NCI-H2196 (cell line): ENCODE data around the gene SLC38A2.
"Not testable (repeated sequence)": the region's sequence is repeated elsewhere in the genome, so short reads cannot be mapped to it uniquely, and the experiment has no call there.

Experiments used
- DNase-seq: peaks from one replicate; lab custom pipeline; 2025; ENCODE audit not compliant: unreplicated experiment; lab: John Stamatoyannopoulos, UW

SLC38A2 gene

DNA sequence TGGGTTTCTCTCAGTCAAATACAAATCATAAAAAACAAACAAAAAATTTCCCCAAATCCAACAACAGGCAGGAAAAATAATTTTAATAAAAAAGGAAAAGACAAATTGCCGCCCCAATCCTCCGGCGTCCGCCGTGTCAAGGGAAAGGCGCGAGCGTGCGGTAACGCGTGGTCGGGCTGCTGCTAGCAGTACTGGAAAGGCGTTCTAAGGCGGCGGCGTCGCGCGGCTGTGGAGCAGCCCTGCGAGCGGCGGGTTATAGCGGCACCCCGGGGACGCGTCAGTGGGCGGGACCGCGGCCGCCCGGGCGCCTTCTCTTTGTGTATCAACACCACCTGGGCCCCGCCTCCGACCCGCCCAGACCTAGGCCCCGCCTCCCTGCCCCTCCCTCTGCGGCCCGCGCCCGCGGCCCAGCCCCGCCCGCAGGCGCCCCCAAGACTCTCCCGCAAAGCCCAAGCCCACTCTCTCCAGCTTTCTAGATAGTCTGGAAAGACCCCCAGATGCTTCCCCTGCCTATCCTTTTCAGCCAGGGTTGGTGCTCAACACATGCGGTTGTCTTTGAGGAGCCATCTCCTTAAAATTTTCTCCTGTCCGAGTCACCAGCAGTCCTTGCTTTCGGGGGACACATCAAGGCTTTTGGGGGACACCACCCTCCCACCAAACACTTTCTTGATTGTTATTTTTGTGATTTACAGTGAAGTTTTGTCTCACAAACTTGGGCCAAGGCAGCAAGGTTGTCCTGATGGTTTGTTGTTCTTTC is at the start of gene SLC38A2:
Gene SLC38A2 (minus strand): TSS at position 230 of the 757 bp plus-strand sequence. CDS start 1,480 bp downstream, outside the sequence.
- DNase-seq = peak; percentile 92

DNA sequence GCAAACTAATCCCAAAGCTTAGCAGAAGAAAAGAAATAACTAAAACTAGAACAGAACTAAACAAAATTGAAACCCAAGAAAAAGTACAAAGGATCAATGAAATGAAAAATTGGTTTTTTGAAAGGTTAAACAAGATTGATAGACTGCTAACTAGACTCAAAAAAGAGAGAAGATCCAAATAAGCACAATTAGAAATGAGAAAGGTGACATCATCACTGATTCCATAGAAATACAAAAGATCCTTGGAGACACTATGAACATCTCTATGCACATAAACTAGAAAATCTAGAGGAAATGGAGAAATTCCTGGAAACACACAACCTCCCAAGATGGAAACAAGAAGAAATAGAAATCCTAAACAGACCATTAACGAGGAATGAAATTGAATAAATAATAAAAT is 47.1 kb upstream of the SLC38A2 start:
- DNase-seq = no peak

DNA sequence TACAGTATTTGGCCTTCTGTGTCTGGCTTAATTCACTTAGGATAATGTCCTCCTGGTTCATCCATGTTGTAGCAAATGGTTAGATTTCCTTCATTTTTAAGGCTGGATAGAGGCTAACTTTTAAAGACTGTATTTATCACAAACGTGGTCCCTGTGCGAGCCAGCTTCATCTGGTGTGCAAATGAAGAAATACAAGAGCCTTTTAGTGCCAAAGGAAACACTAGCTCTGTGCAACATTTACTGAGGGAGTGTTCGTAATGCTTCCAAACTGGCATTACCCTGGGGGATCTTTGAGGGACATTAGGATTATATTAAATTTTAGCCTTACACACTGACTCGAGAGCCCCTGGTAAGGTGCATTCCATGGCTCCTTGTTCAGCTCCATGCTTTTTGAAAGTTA is 43.0 kb upstream of the SLC38A2 start:
- DNase-seq = no peak

DNA sequence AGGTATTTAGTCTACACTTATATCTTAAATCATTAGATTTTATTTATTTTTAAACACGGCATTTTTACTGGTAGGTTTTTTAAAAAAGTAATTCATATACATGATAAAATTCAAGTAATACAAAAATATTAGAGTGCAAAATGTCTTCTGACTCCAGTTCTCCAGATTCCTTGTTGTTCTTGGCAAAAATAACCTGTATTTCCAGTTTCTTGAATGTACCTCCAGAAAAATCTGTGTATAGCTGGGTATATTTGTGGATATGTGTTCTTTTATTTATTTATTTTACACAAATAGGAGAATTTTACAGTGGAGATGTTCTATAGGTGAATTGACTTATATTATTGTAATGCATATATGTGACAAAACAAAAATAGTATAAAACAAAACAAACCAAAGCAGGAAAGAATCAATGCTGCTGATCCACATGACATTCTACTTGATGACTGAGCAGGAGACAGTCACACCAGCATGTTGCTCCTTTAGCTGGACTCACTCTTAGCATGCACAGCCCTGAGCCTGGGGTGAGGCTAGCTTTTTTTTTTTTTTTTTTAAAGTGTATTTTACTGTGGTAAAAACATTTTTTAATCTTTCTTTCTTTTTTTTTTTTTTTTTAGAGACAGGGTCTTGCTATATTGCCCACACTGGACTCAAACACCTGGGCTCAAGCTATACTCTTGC is 42.2 kb upstream of the SLC38A2 start:
- no peak for DNase-seq

DNA sequence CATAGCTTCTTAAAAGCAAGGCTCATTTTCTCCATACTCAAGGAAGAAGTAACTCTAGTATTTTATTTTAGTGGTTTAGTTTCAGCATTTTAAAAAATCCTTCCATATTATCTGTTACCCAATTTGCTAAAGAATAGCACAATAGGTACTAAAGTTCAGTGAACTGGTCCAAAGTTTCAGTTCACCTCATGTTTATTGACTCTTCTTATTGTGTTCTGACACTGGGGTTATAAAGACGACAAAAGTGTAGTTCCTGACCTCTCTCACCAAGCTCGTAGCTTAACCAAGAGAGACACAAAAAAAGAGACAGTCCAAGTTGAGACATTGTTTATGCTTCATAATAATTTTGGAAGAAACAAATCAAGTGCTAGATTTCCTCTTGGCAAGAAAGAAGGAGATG is 40.8 kb upstream of the SLC38A2 start:
- DNase-seq = no peak

DNA sequence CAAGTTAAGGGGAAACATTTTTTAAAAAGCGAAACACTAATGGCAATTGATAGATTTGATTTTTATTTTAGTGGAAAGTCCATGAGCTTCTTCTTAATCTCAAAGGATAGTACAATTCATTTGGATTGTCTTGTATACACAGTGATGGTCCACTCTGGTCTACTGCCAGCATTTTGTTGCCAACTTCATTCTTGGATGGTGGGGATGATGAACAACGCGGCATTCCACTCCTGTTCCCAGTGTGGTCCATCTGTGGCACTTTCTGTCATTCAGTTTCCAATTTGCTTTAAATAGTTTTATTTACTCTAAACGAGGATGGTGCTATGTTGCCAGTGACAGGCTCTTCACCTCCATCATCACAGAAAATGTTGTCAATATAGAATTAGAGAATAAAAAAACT is 40.3 kb upstream of the SLC38A2 start:
- DNase-seq = no peak

DNA sequence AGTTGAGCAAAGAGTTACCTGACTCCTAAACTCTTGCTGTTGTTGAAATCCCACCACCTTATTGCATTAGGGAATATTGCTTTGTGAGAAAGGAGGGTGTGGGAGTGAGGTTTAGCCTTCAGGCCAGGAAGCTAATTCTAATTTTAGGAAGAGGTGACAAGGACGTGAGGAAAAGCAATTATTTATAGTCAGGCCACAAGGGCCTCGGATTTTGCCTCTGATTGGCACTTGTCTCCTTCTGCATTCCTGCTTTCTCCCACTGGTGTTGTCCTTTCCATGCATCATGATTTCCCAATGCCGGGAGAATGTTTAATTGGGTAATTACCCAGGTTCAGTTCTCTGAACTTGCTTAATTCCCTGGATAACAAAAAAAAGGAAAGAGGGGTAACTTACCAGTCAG is 37.9 kb upstream of the SLC38A2 start:
- no peak for DNase-seq

DNA sequence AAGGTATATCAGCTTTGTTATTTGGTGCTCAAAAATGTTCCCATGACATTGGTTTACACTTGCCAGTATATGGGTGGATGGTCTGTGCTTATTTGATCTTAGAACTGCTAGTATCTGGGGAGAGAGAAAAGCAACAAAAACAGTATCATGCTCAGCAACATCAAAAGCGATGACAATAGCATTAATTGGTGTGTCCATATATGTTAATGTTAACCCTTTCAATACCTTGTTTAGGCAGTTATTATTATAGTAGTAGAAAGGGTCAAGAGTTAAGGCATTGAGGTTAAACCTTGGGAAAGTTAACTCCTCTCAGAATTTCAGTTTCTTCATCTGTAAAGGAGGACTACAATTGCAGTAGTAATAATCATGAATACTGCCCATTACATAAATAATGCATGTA is 37.4 kb upstream of the SLC38A2 start:
- no peak for DNase-seq

DNA sequence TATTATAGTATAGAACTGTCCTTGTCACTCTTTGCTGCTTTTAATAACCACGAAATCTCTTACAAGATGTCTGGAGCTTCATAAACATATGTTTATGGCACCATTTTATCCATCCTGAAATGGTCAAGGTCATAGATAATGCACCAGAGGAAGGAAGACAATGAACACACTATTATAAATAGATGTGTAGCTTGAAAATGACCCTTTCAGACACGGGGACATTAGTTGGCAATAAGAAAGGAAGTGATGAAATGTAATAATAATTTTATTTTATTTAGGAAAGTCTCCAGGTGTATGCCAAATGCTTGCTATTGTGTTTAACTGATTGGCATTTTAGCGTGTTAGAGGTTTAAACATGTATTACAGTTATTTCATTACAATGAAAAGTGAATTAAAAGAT is 36.8 kb upstream of the SLC38A2 start:
- no peak for DNase-seq

DNA sequence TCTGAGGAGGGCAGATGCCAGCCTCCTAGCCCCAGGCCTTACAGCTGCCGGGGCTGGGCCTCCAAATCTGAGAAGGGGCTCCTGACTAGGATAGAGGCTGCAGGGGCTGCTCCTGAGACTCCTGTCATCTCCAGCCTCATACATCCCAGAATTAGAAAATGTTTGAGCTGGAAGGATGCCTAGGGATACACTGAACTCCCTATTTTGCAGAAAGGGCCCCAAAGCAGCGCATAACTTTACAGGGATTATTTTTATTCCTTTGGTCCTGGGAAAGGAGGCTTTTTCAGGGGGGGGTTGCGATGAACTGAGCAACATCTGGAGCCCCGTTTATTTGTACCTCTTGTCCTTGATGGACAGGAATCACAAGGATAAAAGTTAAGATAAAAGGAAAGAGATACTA is 35.9 kb upstream of the SLC38A2 start:
- DNase-seq = no peak

DNA sequence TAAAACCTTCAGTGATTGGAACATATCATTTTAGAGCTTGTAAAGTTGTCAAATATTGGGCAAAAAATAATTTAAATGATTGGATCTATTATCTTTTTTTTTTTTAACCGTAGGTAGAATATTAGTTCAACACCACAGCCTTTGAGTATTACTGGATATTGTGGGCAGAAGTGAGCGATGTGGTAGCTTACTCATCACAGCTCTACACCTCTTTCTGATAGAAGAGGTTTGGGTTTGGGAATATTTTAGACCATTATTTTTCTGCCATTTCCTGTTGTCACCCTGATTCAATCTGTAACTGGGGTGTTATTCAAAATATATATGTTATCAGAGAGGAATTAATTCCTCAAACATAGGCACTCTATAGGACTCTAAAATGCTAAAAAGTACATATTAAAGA is 34.8 kb upstream of the SLC38A2 start:
- no peak for DNase-seq

DNA sequence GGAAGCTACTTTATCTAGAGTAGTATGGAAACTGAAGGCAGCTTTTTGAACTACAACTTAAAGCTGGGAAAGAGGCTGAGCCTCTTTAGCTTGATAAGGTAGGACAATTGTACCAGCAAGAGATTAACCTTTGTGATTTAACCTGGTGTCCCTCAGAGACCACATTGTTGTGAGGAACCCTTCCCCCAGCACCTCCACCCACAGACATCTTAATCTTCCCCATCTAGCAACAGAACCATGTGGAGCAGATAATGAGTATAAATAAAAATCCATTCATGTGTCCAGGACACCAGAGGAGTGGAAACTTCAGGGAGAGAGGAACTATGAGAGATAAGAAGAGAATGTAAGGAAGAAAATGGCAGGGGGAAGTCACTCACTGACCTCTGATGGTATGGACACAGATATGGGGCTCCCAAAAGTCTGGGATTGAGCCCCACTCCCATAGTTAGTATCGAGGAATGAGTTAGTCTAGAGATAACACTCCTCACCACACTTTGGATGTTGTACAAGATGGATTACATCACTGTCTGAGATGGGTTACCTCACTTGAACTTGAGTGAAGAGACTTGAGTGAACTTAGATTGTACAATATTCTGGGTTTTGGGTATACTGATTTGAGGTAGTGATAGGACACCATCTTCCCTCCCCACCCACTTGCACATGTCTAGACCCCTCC is 33.9 kb upstream of the SLC38A2 start:
- DNase-seq = no peak

DNA sequence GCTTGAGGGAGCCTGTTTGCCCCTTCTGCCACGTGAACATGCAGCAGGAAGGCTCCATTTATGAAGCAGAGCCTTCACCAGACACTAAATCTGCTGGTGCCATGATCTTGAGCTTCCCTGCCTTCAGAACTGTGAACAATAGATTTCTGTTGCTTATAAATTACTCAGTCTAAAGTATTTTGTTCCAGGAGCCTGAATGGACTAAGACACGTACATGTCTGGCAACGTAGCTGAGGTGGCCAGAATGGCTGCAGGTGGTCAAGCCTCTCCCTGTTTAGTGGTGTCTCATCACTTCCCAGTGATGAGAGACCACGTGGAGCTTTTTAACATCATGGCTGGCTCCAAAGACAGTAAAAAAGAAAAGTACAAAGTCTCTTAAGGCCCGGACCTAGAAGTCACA is 32.2 kb upstream of the SLC38A2 start:
- no peak for DNase-seq

DNA sequence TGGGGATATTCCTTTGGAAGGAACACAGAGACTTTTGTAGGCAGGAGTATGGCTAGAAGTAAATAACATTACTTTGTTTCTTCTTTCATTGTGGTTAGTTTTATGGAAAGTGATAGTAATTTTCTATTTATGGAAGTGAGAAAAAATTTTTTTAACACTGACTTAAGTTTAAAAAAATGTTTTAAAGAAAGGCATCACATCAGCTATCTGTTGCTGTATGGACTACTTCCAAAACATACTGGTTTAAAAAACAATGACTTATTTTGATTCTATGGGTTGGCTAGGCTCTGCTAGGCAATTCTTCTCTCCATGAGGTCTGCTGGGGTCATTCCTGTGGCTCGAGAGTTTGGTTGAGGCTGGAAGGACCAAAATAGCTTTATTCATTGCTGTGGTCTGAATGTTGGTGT is 31.7 kb upstream of the SLC38A2 start:
- DNase-seq = no peak

DNA sequence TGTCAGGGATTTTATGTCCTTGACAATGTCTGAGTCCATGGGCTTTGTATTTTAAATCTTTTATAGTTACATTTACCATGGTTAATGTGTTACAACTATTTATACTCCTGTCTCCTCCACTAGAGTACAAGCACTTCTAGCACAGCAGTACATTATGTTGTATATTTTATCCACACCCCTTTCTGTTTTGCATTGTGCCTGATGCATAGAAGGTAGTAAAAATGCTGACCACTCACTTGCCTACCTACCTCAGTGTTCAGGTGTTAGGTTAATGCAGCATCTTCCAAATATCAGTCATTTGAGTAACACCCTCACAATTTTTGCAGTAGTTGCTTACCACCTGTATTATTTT is 31.1 kb upstream of the SLC38A2 start:
- DNase-seq = no peak

DNA sequence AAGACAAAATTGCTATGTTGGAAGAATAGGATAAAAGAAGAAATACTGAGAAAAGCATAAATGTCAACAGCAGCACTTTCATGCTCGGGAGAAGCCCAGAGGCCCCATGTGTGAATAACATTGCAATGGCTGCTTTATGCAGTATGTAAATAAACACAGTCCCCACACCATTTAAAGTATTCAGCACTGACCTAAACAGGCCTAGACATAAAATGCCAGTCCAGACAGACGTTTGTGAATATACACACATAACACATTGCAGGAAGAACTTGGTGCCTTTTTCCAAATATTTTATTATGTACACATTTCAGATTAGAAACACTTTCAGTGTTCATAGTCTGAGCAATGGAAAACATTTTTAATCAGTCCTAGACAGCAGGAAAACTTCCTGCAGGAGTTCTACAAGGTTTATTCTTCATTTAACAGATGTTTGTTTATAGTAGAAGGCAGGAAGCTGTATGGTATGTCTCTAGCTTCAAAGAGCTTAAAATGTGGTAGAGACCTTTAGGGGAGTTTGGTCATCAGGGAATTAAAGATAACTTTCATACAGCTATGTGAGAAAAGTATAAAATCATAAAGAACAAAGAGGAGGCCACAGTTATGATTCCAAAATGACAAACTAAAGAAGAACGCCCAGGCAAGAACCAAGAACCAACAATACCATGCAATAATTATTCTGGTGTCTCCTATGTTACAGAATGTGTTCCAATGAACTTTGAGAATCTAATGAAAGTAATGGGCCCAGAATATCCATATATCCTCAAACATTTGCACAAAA is 30.6 kb upstream of the SLC38A2 start:
- no peak for DNase-seq

DNA sequence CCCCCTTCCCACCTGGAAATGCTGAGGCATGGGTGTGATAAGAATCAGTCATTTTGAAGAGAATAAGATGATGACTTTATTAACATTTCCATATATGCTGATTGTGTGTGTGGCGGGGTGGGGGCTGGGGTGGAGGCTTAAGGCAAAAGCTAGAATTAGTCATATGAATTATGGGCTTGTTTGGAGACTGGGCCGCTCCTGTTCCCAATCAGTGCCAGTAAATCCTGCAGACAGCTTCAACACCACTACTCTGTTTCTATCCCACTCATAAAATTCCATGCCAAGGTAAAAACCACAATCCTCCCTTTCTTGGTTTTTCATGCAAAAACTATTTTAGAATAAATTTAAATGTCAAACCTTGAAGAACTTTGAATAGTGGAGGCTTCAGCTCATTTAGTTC is 29.9 kb upstream of the SLC38A2 start:
- DNase-seq = no peak

DNA sequence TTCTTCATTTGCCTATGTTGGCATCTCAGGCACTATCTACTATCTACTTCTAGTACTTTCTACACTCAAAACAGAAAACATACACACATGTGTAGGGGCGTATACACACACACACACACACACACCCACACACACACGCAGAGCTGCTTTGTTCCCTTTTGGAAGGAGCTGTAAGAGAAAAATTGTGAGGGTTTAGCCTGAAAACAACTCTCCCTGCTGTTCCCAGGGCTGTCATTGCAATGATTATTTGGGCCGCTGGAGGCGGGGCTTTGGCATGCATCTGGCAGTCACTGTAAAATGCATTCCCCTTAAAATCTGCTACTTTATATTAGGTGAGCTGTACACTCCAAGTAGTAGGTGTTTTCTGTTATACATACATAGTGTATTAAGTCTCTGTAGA is 29.1 kb upstream of the SLC38A2 start:
- no peak for DNase-seq

DNA sequence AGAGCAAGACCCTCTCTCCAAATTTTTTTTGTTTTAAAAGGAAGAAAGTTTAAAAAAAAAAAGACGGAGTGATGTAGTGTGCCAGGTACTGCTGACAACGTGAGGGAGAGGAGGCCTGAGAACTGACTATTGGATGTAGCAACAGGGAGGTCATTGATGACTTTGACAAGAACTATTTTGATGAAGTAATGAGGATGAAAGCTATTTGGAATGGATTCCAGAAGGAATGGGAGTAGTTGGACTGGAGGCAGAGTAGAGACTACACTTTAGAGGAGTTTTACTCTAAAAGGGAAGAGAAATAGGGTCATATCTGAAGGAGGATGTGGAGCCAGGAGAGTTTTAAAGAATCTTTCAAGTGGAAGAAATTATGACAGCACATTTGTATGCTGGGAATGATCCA is 27.8 kb upstream of the SLC38A2 start:
- no peak for DNase-seq

DNA sequence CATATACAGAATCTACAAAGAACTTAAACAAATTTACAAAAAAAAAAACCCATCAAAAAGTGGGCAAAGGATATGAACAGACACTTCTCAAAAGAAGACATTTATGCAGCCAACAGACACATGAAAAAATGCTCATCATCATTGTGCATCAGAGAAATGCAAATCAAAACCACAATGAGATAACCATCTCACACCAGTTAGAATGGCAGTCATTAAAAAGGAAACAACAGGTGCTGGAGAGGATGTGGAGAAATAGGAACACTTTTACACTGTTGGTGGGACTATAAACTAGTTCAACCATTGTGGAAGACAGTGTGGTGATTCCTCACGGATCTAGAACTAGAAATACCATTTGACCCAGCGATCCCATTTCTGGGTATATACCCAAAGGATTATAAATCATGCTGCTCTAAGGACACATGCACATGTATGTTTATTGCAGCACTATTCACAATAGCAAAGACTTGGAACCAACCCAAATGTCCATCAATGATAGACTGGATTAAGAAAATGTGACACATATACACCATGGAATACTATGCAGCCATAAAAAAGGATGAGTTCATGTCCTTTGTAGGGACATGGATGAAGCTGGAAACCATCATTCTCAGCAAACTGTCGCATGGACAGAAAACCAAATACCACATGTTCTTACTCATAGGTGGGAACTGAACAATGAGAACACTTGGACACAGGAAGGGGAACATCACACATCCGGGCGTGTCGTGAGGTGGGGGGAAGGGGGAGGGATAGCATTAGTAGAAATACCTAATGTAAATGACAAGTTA is 27.1 kb upstream of the SLC38A2 start:
- not testable (repeated sequence) for DNase-seq

DNA sequence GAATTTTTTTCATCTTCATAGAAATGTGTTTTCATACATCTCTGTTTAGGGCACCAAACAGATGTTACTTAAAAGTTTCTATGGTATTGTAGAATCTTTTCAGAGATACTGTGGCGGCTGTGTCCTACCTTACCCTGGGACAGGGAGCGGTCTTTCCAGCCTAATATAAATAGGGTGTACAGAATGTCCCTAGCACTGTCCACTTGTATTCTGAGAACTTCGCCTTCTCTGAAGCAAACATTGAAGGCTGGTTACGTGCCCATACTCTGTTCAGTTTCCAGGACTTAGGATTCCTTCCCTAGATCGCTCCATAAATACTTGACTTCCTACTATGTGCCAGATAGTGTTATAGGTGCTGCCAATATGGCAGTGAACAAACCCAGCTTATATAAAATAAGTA is 24.3 kb upstream of the SLC38A2 start:
- DNase-seq = no peak
